Measurements from ENCODE around the gene COL23A1. TPM values are rescaled to one million over a fixed set of nuclear protein-coding genes. Genes with fewer than 3 reads are reported as not detected.
A peak's percentile ranks its signal among the peaks of the same experiment; 100 is the strongest.

COL23A1 gene
- total RNA-seq, 2 donors from 2014 or later, result 1.5 to 2.5 TPM

DNA sequence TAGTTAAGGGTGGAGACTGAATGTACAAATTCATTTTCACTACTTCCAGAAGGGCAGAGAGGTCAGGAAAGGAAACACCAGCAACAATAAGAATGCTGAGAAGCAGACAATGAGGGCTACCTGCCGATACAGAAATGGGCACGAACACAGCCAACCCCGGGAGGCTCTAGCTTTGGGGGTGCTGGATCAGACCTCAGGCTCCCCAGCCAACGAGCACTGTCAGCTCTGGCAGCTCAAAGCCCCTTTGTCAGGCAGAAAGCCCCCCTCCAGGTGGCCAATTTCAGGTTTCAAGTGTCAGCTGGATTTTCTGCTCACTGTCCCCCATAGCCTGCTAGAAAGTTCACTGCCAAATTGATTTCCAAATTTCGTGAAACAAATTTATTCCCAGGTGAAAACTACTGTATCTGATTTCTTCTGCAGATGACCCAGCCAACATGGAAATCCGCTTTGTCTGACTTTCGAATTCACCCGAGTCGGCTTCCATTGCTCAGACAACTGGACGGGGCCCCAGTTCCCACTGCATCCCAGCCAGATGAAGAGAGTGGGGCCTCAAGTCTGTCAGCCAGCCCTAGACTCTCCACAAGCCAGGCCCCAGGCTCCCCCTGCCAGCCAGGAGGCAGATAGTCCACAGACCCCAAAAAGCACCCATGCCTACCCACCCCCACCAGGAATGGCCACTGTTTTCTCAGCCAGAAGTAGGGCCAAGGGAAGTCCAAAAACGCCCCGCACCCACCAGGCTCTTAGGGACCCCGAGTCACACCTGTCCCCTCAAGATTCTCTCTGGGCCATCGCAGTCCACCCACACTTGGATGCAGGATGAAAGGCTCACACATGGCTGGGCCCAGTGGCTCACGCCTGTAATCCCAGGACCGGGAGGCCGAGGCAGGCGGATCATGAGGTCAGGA lies 261.1 kb downstream of the COL23A1 start:
- no peak for ATAC-seq (ENCODE audit: insufficient number of reproducible peaks, low FRiP score, low read depth)

DNA sequence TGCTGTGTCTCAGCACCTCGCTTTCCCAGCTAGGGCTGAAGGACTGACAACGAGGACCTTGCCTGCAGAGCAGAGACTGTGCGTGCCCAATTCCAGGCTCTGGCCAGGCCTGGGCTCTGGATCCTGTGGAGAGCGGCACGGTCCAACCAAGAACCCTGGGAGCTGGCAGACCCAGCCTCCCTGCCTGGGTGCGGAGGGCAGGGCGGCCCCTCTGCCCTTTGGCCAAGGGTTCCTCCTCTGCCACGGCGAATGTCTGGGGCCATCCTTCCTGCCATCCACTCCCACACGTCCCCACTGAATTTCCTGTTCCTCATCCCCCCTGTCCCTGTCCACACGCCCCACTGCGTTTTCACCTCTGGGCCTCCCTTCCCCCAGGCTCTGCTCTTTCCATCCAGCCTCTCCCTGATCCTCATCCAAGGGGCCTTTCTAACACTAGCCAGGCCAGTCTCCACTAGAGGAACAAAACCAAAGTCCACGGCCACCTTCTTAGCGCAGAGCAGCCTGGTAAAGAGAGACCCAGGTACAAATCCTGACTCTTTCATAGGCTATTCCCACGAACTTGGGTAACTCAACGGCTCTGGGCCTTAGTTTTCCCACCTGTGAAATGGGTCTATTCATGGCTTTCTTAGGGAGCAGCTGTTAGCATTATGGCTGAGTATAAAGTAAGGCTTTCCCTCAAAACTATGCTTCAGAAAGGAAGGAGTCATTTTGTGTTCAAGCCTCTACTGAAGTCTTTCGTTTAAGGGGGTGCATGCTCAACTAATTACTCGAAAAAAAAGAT lies 262.1 kb downstream of the COL23A1 start:
- H3K27me3 ChIP-seq (replicated peaks; ENCODE audit: insufficient read depth), result no peaks in the 10 kb centered on the region
- H3K4me1 ChIP-seq (ENCODE audit: control insufficient read depth in 1 of 2, low read depth in 2 of 2), result peaks cover 14 to 35% of the 10 kb centered on the region in 2 donors
- no peaks in the 10 kb centered on the region for H3K36me3 ChIP-seq
- ATAC-seq (ENCODE audit: insufficient number of reproducible peaks, low FRiP score, low read depth), result no peak
- H3K27ac ChIP-seq, result no peak overlapping the region
- DNase-seq (ENCODE audit: low spot score), result no peak
- H3K4me3 ChIP-seq, result no peak overlapping the region
- no peaks in the 10 kb centered on the region for H3K9me3 ChIP-seq
- TF ChIP-seq, protein P1, sequence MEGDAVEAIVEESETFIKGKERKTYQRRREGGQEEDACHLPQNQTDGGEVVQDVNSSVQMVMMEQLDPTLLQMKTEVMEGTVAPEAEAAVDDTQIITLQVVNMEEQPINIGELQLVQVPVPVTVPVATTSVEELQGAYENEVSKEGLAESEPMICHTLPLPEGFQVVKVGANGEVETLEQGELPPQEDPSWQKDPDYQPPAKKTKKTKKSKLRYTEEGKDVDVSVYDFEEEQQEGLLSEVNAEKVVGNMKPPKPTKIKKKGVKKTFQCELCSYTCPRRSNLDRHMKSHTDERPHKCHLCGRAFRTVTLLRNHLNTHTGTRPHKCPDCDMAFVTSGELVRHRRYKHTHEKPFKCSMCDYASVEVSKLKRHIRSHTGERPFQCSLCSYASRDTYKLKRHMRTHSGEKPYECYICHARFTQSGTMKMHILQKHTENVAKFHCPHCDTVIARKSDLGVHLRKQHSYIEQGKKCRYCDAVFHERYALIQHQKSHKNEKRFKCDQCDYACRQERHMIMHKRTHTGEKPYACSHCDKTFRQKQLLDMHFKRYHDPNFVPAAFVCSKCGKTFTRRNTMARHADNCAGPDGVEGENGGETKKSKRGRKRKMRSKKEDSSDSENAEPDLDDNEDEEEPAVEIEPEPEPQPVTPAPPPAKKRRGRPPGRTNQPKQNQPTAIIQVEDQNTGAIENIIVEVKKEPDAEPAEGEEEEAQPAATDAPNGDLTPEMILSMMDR (IDR thresholded peaks at IDR 0.05), result no peak

More for the DNA sequence above, 261.1 kb downstream of the COL23A1 start:
- DNase-seq (ENCODE audit: low spot score), result no peak
- H3K9me3 ChIP-seq, result no peaks in the 10 kb centered on the region
- peaks cover 14 to 35% of the 10 kb centered on the region in 2 donors for H3K4me1 ChIP-seq (ENCODE audit: control insufficient read depth in 1 of 2, low read depth in 2 of 2)
- H3K27ac ChIP-seq, result no peak overlapping the region
- H3K27me3 ChIP-seq (replicated peaks; ENCODE audit: insufficient read depth), result no peaks in the 10 kb centered on the region
- TF ChIP-seq, protein P1 (IDR thresholded peaks at IDR 0.05), result no peak
- H3K36me3 ChIP-seq, result no peaks in the 10 kb centered on the region
- no peak overlapping the region for H3K4me3 ChIP-seq

DNA sequence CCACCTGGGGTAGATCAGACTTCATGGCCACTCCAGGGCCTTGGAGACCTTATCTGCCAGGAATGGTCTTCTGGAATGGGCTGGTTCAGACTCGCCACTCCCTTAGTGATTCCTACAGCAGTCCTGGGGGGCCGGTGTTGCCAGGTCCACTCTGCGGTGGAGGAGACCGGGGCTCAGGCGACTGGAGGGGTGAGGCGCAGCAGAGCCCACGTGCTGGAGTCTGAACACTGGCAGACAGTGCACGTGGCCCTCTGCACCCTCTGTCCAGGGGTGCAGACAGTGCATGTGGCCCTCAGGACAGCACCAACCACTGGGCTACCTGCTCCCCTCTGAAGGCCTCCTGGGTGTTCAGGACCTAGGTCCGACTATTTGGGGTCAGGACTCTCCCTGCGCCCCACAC lies 262.7 kb downstream of the COL23A1 start:
- peaks cover 14 to 35% of the 10 kb centered on the region in 2 donors for H3K4me1 ChIP-seq (ENCODE audit: control insufficient read depth in 1 of 2, low read depth in 2 of 2)
- no peak for DNase-seq (ENCODE audit: low spot score)
- H3K4me3 ChIP-seq, result no peak overlapping the region
- H3K27me3 ChIP-seq (replicated peaks; ENCODE audit: insufficient read depth), result no peaks in the 10 kb centered on the region
- H3K27ac ChIP-seq, result no peak overlapping the region
- ATAC-seq (ENCODE audit: insufficient number of reproducible peaks, low FRiP score, low read depth), result no peak
- no peaks in the 10 kb centered on the region for H3K9me3 ChIP-seq
- TF ChIP-seq, protein P1 (IDR thresholded peaks at IDR 0.05), result no peak
- no peaks in the 10 kb centered on the region for H3K36me3 ChIP-seq

DNA sequence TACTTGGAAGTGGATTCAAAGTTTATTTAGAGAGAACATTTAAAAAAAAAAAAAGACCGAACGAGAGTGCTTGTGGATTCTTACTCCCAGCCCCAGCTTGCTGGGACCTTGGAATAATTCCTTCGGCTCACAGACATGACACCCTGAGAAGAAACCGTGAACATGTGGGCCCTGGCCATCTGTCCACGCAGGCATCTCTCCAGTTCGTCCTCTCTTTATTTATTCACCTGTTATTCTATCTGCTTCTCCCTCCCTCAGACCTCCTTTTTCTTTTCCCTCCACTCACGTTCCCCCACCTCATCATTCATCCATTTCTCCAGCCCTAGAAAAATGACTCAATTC lies 263.8 kb downstream of the COL23A1 start:
- Histone ChIP-seq H3K27me3 (replicated peaks; ENCODE audit: insufficient read depth) (no peaks in the 10 kb centered on the region), H3K27ac (no peak overlapping the region), H3K4me3 (peak overlapping the region; percentile 25), H3K4me1 (ENCODE audit: control insufficient read depth in 1 of 2, low read depth in 2 of 2) (peaks cover 8 to 24% of the 10 kb centered on the region in 2 donors), H3K36me3 (no peaks in the 10 kb centered on the region), H3K9me3 (no peaks in the 10 kb centered on the region)
- ATAC-seq (ENCODE audit: insufficient number of reproducible peaks, low FRiP score, low read depth) (no peak), DNase-seq (ENCODE audit: low spot score) (no peak)
- TF ChIP-seq, protein P1 (IDR thresholded peaks at IDR 0.05), result no peak

All from thoracic aorta (tissue), 2 donors.